ENCODE data around the gene MTHFR.

DNA sequence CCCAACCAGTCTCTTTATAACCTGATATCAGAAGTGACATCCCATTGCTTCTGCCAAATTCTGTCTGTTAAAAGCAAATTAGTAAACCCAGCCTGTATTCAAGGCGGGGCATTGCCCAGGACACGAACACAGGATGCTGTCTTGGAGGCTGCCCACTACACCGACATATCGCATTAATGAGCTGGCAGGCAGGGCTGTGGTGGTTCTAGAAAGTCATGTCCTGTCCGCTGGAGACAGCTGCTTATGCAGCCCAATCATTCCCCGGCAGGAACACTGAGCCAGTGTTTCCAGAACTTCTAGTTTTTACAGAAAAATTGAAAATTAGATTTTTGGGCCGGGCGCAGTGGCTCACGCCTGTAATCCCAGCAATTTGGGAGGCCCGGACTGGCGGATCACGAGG lies 24.5 kb downstream of the MTHFR start:
- TF ChIP-seq MXI1 (IDR thresholded peaks at IDR 0.05; ENCODE audit: low read depth, low read length) (no peak), EZH2phosphoT487 (IDR thresholded peaks at IDR 0.05; ENCODE audit: borderline replicate concordance, low read depth) (no peak), POLR2AphosphoS5 (IDR thresholded peaks at IDR 0.05; ENCODE audit: low read depth, low read length) (no peak), NFIC (IDR thresholded peaks at IDR 0.05; ENCODE audit: borderline replicate concordance) (no peak), RAD21 (IDR thresholded peaks at IDR 0.05; ENCODE audit: low read length) (no peak), FOXJ3 (CRISPR knock-in tag; IDR thresholded peaks at IDR 0.05) (no peak), GABPA (IDR thresholded peaks at IDR 0.05; ENCODE audit: low read depth) (no peak), EP300 (IDR thresholded peaks at IDR 0.05; ENCODE audit: borderline replicate concordance in 1 of 2, low read depth in 1 of 2, low read length in 1 of 2) (no peak), RXRA (IDR thresholded peaks at IDR 0.05; ENCODE audit: borderline replicate concordance, low read depth) (no peak), YY1 (IDR thresholded peaks at IDR 0.05; ENCODE audit: low read depth) (no peak)
- TF ChIP-seq, protein P1, sequence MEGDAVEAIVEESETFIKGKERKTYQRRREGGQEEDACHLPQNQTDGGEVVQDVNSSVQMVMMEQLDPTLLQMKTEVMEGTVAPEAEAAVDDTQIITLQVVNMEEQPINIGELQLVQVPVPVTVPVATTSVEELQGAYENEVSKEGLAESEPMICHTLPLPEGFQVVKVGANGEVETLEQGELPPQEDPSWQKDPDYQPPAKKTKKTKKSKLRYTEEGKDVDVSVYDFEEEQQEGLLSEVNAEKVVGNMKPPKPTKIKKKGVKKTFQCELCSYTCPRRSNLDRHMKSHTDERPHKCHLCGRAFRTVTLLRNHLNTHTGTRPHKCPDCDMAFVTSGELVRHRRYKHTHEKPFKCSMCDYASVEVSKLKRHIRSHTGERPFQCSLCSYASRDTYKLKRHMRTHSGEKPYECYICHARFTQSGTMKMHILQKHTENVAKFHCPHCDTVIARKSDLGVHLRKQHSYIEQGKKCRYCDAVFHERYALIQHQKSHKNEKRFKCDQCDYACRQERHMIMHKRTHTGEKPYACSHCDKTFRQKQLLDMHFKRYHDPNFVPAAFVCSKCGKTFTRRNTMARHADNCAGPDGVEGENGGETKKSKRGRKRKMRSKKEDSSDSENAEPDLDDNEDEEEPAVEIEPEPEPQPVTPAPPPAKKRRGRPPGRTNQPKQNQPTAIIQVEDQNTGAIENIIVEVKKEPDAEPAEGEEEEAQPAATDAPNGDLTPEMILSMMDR (IDR thresholded peaks at IDR 0.05), result no peak
- TF ChIP-seq, protein P2, sequence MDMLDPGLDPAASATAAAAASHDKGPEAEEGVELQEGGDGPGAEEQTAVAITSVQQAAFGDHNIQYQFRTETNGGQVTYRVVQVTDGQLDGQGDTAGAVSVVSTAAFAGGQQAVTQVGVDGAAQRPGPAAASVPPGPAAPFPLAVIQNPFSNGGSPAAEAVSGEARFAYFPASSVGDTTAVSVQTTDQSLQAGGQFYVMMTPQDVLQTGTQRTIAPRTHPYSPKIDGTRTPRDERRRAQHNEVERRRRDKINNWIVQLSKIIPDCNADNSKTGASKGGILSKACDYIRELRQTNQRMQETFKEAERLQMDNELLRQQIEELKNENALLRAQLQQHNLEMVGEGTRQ (IDR thresholded peaks at IDR 0.05; ENCODE audit: borderline replicate concordance, low read depth, low read length), result no peak
- TF ChIP-seq, protein P3, sequence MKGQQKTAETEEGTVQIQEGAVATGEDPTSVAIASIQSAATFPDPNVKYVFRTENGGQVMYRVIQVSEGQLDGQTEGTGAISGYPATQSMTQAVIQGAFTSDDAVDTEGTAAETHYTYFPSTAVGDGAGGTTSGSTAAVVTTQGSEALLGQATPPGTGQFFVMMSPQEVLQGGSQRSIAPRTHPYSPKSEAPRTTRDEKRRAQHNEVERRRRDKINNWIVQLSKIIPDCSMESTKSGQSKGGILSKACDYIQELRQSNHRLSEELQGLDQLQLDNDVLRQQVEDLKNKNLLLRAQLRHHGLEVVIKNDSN (IDR thresholded peaks at IDR 0.05; ENCODE audit: borderline replicate concordance, low read depth), result no peak

All from SK-N-SH (cell line).